Measurements from ENCODE around the gene PALLD.

GRCh38 chr4:168871632-168872031 is 374.8 kb downstream of the PALLD start:
- TF ChIP-seq CTCF (IDR thresholded peaks at IDR 0.05) (no peak), POLR2A (IDR thresholded peaks at IDR 0.05) (no peak)

All from right lobe of liver (tissue), 4 donors.